ENCODE results near the gene INSYN2B. TPM values are rescaled to one million over a fixed set of nuclear protein-coding genes. Genes with fewer than 3 reads are reported as not detected.

Gene INSYN2B
- total and polyA plus RNA-seq, 7 experiments from 2014 or later = 0.08 to 0.12 TPM; not detected in 5

- H3K27ac ChIP-seq (ENCODE audit: low read depth, low read length) = no peak overlapping the region
- H3K9me3 ChIP-seq (ENCODE audit: control insufficient read depth in 2 of 3, low read length in 3 of 3) = no peaks in the 10 kb centered on the region
- no peaks in the 10 kb centered on the region for H3K4me1 ChIP-seq (ENCODE audit: control insufficient read depth in 2 of 2, insufficient read depth in 2 of 2, low read length in 2 of 2)
- Mint-ChIP-seq H3K27ac (no peak overlapping the region), H3K36me3 (peaks cover 24 to 72% (median 42%) of the 10 kb centered on the region in 5 donors), H3K4me1 (peaks cover 0 to 12% (median 0%) of the 10 kb centered on the region in 7 donors), H3K9me3 (peaks cover 0 to 1% (median 0%) of the 10 kb centered on the region in 11 donors), H3K27me3 (no peaks in the 10 kb centered on the region), H3K4me3 (no peak overlapping the region)
- ChIA-PET CTCF (no interaction called here), POLR2A (no interaction called here)
- no peak overlapping the region for H3K4me3 ChIP-seq (ENCODE audit: low read length)
- no peak for ATAC-seq
- H3K36me3 ChIP-seq (ENCODE audit: control insufficient read depth in 2 of 3, insufficient read depth in 3 of 3, low read length in 3 of 3) = peaks cover 0 to 48% (median 0%) of the 10 kb centered on the region in 3 experiments
- no peaks in the 10 kb centered on the region for H3K27me3 ChIP-seq (ENCODE audit: control insufficient read depth in 2 of 2, insufficient read depth in 2 of 2, low read length in 2 of 2)
- no peak for DNase-seq
- intact Hi-C loops (cut with micrococcal nuclease) = no loop called here
Observed at GRCh38 chr5:170011751-170012150, 31.5 kb upstream of the INSYN2B start.

GRCh38 chr5:170010595-170010994 is 30.3 kb upstream of the INSYN2B start:
- CTCF ChIA-PET = no interaction called here

GRCh38 chr5:170008376-170008775 is 28.1 kb upstream of the INSYN2B start:
- no peaks in the 10 kb centered on the region for H3K27me3 ChIP-seq (ENCODE audit: control insufficient read depth in 2 of 2, insufficient read depth in 2 of 2, low read length in 2 of 2)
- CTCF ChIA-PET = no interaction called here
- no peaks in the 10 kb centered on the region for H3K4me1 ChIP-seq (ENCODE audit: control insufficient read depth in 2 of 2, insufficient read depth in 2 of 2, low read length in 2 of 2)
- POLR2A ChIA-PET = no interaction called here
- no peaks in the 10 kb centered on the region for H3K9me3 ChIP-seq (ENCODE audit: control insufficient read depth in 2 of 3, low read length in 3 of 3)
- intact Hi-C loops (cut with micrococcal nuclease) = no loop called here
- H3K36me3 ChIP-seq (ENCODE audit: control insufficient read depth in 2 of 3, insufficient read depth in 3 of 3, low read length in 3 of 3) = peaks cover 0 to 45% (median 0%) of the 10 kb centered on the region in 3 experiments
- peaks cover 0 to 2% (median 0%) of the 10 kb centered on the region in 11 donors for H3K9me3 Mint-ChIP-seq
- no peaks in the 10 kb centered on the region for H3K27me3 Mint-ChIP-seq
- H3K36me3 Mint-ChIP-seq = peaks cover 31 to 79% (median 57%) of the 10 kb centered on the region in 5 donors
- ATAC-seq (no peak), DNase-seq (no peak)
- peak overlapping the region in 2 of 9 donors; percentile 31 to 52 for H3K27ac Mint-ChIP-seq
- H3K4me3 ChIP-seq (ENCODE audit: low read length) = no peak overlapping the region
- H3K4me1 Mint-ChIP-seq = peaks cover 0 to 12% (median 0%) of the 10 kb centered on the region in 7 donors
- no peak overlapping the region for H3K4me3 Mint-ChIP-seq
- H3K27ac ChIP-seq (ENCODE audit: low read depth, low read length) = no peak overlapping the region

More at GRCh38 chr5:170010595-170010994, 30.3 kb upstream of the INSYN2B start:
- Mint-ChIP-seq H3K4me3 (no peak overlapping the region), H3K27ac (no peak overlapping the region), H3K27me3 (no peaks in the 10 kb centered on the region), H3K9me3 (peaks cover 0 to 1% (median 0%) of the 10 kb centered on the region in 11 donors), H3K4me1 (peaks cover 0 to 12% (median 0%) of the 10 kb centered on the region in 7 donors), H3K36me3 (peaks cover 24 to 73% (median 43%) of the 10 kb centered on the region in 5 donors)
- intact Hi-C loops (cut with micrococcal nuclease) = no loop called here
- POLR2A ChIA-PET = no interaction called here
- no peaks in the 10 kb centered on the region for H3K9me3 ChIP-seq (ENCODE audit: control insufficient read depth in 2 of 3, low read length in 3 of 3)
- ATAC-seq (no peak), DNase-seq (no peak)
- no peak overlapping the region for H3K4me3 ChIP-seq (ENCODE audit: low read length)
- H3K27me3 ChIP-seq (ENCODE audit: control insufficient read depth in 2 of 2, insufficient read depth in 2 of 2, low read length in 2 of 2) = no peaks in the 10 kb centered on the region
- H3K27ac ChIP-seq (ENCODE audit: low read depth, low read length) = no peak overlapping the region
- peaks cover 0 to 51% (median 0%) of the 10 kb centered on the region in 3 experiments for H3K36me3 ChIP-seq (ENCODE audit: control insufficient read depth in 2 of 3, insufficient read depth in 3 of 3, low read length in 3 of 3)
- no peaks in the 10 kb centered on the region for H3K4me1 ChIP-seq (ENCODE audit: control insufficient read depth in 2 of 2, insufficient read depth in 2 of 2, low read length in 2 of 2)

- DNase-seq = no peak
- ChIA-PET CTCF (no interaction called here), POLR2A (no interaction called here)
- Mint-ChIP-seq H3K27ac (peak overlapping the region in 1 of 9 donors; percentile 64), H3K36me3 (peaks cover 32 to 80% (median 60%) of the 10 kb centered on the region in 5 donors), H3K9me3 (peaks cover 0 to 2% (median 0%) of the 10 kb centered on the region in 11 donors), H3K4me3 (no peak overlapping the region), H3K4me1 (no peaks in the 10 kb centered on the region), H3K27me3 (no peaks in the 10 kb centered on the region)
- peaks cover 0 to 60% (median 0%) of the 10 kb centered on the region in 3 experiments for H3K36me3 ChIP-seq (ENCODE audit: control insufficient read depth in 2 of 3, insufficient read depth in 3 of 3, low read length in 3 of 3)
- H3K27ac ChIP-seq (ENCODE audit: low read depth, low read length) = no peak overlapping the region
- H3K27me3 ChIP-seq (ENCODE audit: control insufficient read depth in 2 of 2, insufficient read depth in 2 of 2, low read length in 2 of 2) = no peaks in the 10 kb centered on the region
- intact Hi-C loops (cut with micrococcal nuclease) = no loop called here
- ATAC-seq = no peak
- H3K4me3 ChIP-seq (ENCODE audit: low read length) = no peak overlapping the region
- H3K9me3 ChIP-seq (ENCODE audit: control insufficient read depth in 2 of 3, low read length in 3 of 3) = no peaks in the 10 kb centered on the region
- no peaks in the 10 kb centered on the region for H3K4me1 ChIP-seq (ENCODE audit: control insufficient read depth in 2 of 2, insufficient read depth in 2 of 2, low read length in 2 of 2)
Observed at GRCh38 chr5:170006021-170006420, 25.7 kb upstream of the INSYN2B start.

GRCh38 chr5:170000155-170000554 is 19.9 kb upstream of the INSYN2B start:
- H3K4me1 ChIP-seq (ENCODE audit: control insufficient read depth in 2 of 2, insufficient read depth in 2 of 2, low read length in 2 of 2) = no peaks in the 10 kb centered on the region
- H3K27me3 Mint-ChIP-seq = no peaks in the 10 kb centered on the region
- no peak overlapping the region for H3K27ac Mint-ChIP-seq
- peaks cover 11 to 70% (median 24%) of the 10 kb centered on the region in 3 experiments for H3K36me3 ChIP-seq (ENCODE audit: control insufficient read depth in 2 of 3, insufficient read depth in 3 of 3, low read length in 3 of 3)
- no peaks in the 10 kb centered on the region for H3K4me1 Mint-ChIP-seq
- ChIA-PET POLR2A (no interaction called here), CTCF (no interaction called here)
- peaks cover 42 to 82% (median 67%) of the 10 kb centered on the region in 5 donors for H3K36me3 Mint-ChIP-seq
- H3K4me3 ChIP-seq (ENCODE audit: low read length) = no peak overlapping the region
- no peaks in the 10 kb centered on the region for H3K27me3 ChIP-seq (ENCODE audit: control insufficient read depth in 2 of 2, insufficient read depth in 2 of 2, low read length in 2 of 2)
- no peaks in the 10 kb centered on the region for H3K9me3 ChIP-seq (ENCODE audit: control insufficient read depth in 2 of 3, low read length in 3 of 3)
- H3K27ac ChIP-seq (ENCODE audit: low read depth, low read length) = no peak overlapping the region
- H3K9me3 Mint-ChIP-seq = peaks cover 0 to 2% (median 0%) of the 10 kb centered on the region in 11 donors
- intact Hi-C loops (cut with micrococcal nuclease) = no loop called here
- H3K4me3 Mint-ChIP-seq = no peak overlapping the region
- ATAC-seq (no peak), DNase-seq (no peak)

GRCh38 chr5:169999621-170000020 is 19.3 kb upstream of the INSYN2B start:
- Histone ChIP-seq H3K36me3 (ENCODE audit: control insufficient read depth in 2 of 3, insufficient read depth in 3 of 3, low read length in 3 of 3) (peaks cover 11 to 76% (median 24%) of the 10 kb centered on the region in 3 experiments), H3K9me3 (ENCODE audit: control insufficient read depth in 2 of 3, low read length in 3 of 3) (no peaks in the 10 kb centered on the region), H3K4me1 (ENCODE audit: control insufficient read depth in 2 of 2, insufficient read depth in 2 of 2, low read length in 2 of 2) (no peaks in the 10 kb centered on the region), H3K4me3 (ENCODE audit: low read length) (no peak overlapping the region), H3K27ac (ENCODE audit: low read depth, low read length) (no peak overlapping the region), H3K27me3 (ENCODE audit: control insufficient read depth in 2 of 2, insufficient read depth in 2 of 2, low read length in 2 of 2) (no peaks in the 10 kb centered on the region)
- CTCF ChIA-PET = no interaction called here
- H3K9me3 Mint-ChIP-seq = peaks cover 0 to 2% (median 0%) of the 10 kb centered on the region in 11 donors
- no peaks in the 10 kb centered on the region for H3K27me3 Mint-ChIP-seq
- intact Hi-C loops (cut with micrococcal nuclease) = no loop called here
- peak overlapping the region in 1 of 9 donors; percentile 51 for H3K27ac Mint-ChIP-seq
- POLR2A ChIA-PET = no interaction called here
- peaks cover 0 to 1% (median 0%) of the 10 kb centered on the region in 7 donors for H3K4me1 Mint-ChIP-seq
- ATAC-seq = no peak
- no peak overlapping the region for H3K4me3 Mint-ChIP-seq
- no peak for DNase-seq
- peaks cover 44 to 84% (median 67%) of the 10 kb centered on the region in 5 donors for H3K36me3 Mint-ChIP-seq

GRCh38 chr5:169997798-169998197 is 17.5 kb upstream of the INSYN2B start:
- no peak overlapping the region for H3K4me3 Mint-ChIP-seq
- H3K27ac Mint-ChIP-seq = peak overlapping the region in 2 of 9 donors; percentile 6 to 30
- intact Hi-C loops (cut with micrococcal nuclease) = no loop called here
- H3K36me3 ChIP-seq (ENCODE audit: control insufficient read depth in 2 of 3, insufficient read depth in 3 of 3, low read length in 3 of 3) = peaks cover 11 to 72% (median 24%) of the 10 kb centered on the region in 3 experiments
- no peak overlapping the region for H3K4me3 ChIP-seq (ENCODE audit: low read length)
- no peaks in the 10 kb centered on the region for H3K27me3 Mint-ChIP-seq
- DNase-seq (no peak), ATAC-seq (no peak)
- H3K27me3 ChIP-seq (ENCODE audit: control insufficient read depth in 2 of 2, insufficient read depth in 2 of 2, low read length in 2 of 2) = no peaks in the 10 kb centered on the region
- H3K4me1 ChIP-seq (ENCODE audit: control insufficient read depth in 2 of 2, insufficient read depth in 2 of 2, low read length in 2 of 2) = no peaks in the 10 kb centered on the region
- H3K4me1 Mint-ChIP-seq = peaks cover 0 to 8% (median 0%) of the 10 kb centered on the region in 7 donors
- peaks cover 33 to 87% (median 63%) of the 10 kb centered on the region in 5 donors for H3K36me3 Mint-ChIP-seq
- ChIA-PET POLR2A (no interaction called here), CTCF (no interaction called here)
- no peaks in the 10 kb centered on the region for H3K9me3 Mint-ChIP-seq
- no peaks in the 10 kb centered on the region for H3K9me3 ChIP-seq (ENCODE audit: control insufficient read depth in 2 of 3, low read length in 3 of 3)
- H3K27ac ChIP-seq (ENCODE audit: low read depth, low read length) = no peak overlapping the region
